Ovary (tissue), 9 donors: ENCODE measurements around the gene CDK5RAP1. TPM values are rescaled to one million over a fixed set of nuclear protein-coding genes. Genes with fewer than 3 reads are reported as not detected.
"Not testable (repeated sequence)": the region's sequence is repeated elsewhere in the genome, so short reads cannot be mapped to it uniquely, and the experiment has no call there.

Source experiments
- DNase-seq, 5 donors: peaks; one replicate each; pipeline ENCODE4 v3.0.0-alpha.2; 2019 to 2020
- H3K27ac ChIP-seq, 2 donors: fragments of 200-600 bp; one replicate each; pipeline versions ENCODE4 v1.5.1 to v1.8.0; 2019 to 2022
- H3K27me3 ChIP-seq: fragments of 200-600 bp; one replicate; pipeline ENCODE4 v1.8.0; 2022
- H3K36me3 ChIP-seq: fragments of 200-600 bp; sonication (generic); one replicate; pipeline ENCODE4 v1.5.1; 2019
- H3K4me1 ChIP-seq: one replicate; pipeline ENCODE4 v1.8.1; 2013; ENCODE audit warnings: mild to moderate bottlenecking, moderate library complexity; ENCODE audit not compliant: insufficient read depth
- H3K4me3 ChIP-seq: fragments of 200-600 bp; sonication (generic); one replicate; pipeline ENCODE4 v1.5.1; 2017
- H3K9me3 ChIP-seq, 2 donors: fragments of 200-600 bp in 1 of 2; sonication (generic) in 1 of 2; one replicate each; pipeline versions ENCODE4 v1.5.1 to v1.8.1; 2013 to 2019; ENCODE audit warnings: mild to moderate bottlenecking in 1 of 2, moderate library complexity in 1 of 2
- EP300 ChIP-seq: sonication (generic); formaldehyde crosslinking; IDR thresholded peaks from one replicate; pipeline ENCODE4 v1.6.1; 2017; ENCODE audit warnings: antibody characterized with exemption
- POLR2A ChIP-seq: fragments of 450-650 bp; IDR thresholded peaks from one replicate; pipeline ENCODE4 v1.6.1; 2017; ENCODE audit warnings: antibody characterized with exemption, mild to moderate bottlenecking, moderate library complexity
- WGBS, 3 donors: extraction: QIAGEN DNeasy Blood & Tissue Kit in 1 of 3; methylation state at CpG; one replicate each; pipeline versions ENCODE4 v1.1.5 to v1.1.7; 2013 to 2017; 5-methylcytosine and 5-hydroxymethylcytosine counted together
- intact Hi-C, 4 donors: fragments of 100-400 bp; cut with DNase I; formaldehyde crosslinking; loops; one replicate each; pipeline versions ENCODE4 v1.11.0 to v1.15.1; 2022 to 2023
- polyA plus RNA-seq, 2 donors: library from polyadenylated mRNA; stranded (reverse); fragments of 200-250 nt in 1 of 2; fragments of 350-450 nt in 1 of 2; fragmentation: Illumina TruSeq in 1 of 2; extraction: RNeasy Lipid Tissue Mini Kit (QIAGEN cat#74804) in 1 of 2; gene quantifications; one replicate each; pipeline ENCODE4 v1.2.3, GENCODE V29; 2013 to 2014
- total RNA-seq, 7 donors: library from RNA; depleted of rRNA in 2 of 7; stranded (reverse); fragments of >200 nt in 2 of 7; fragmentation: NEBNext Ultra II Directional in 3 of 7; extraction: Animal tissue kit (Norgen Biotek cat#: 25700) in 3 of 7; gene quantifications; one replicate each; pipeline versions ENCODE4 v1.1.0 to v1.2.4, GENCODE V29; 2016 to 2023
- TF ChIP-seq, protein P1 (sequence below), 3 donors: fragments of 450-650 bp in 2 of 3; fragments of 200-600 bp in 1 of 3; IDR thresholded peaks; one replicate each; pipeline versions ENCODE4 v1.5.1 to v1.8.0; 2016 to 2022; ENCODE audit warnings: antibody characterized with exemption in 3 of 3, mild to moderate bottlenecking in 1 of 3
- donor health status: DM: no; HTN: no; CAD: no; lungs with moderate emphysema.
- donor health status: DM: no; HTN: no; CAD: no.
- donor health status: Bipolar disorder and iron deficiency.
- donor health status: DM: yes; HTN: yes; CAD: no.
- donor health status: DM: no; HTN: no; CAD: no.
- donor health status: DM: yes; HTN: yes; CAD: no.

Gene CDK5RAP1
- total and polyA plus RNA-seq, 9 donors, result 17.3 to 31.9 (median 19.4) TPM

DNA sequence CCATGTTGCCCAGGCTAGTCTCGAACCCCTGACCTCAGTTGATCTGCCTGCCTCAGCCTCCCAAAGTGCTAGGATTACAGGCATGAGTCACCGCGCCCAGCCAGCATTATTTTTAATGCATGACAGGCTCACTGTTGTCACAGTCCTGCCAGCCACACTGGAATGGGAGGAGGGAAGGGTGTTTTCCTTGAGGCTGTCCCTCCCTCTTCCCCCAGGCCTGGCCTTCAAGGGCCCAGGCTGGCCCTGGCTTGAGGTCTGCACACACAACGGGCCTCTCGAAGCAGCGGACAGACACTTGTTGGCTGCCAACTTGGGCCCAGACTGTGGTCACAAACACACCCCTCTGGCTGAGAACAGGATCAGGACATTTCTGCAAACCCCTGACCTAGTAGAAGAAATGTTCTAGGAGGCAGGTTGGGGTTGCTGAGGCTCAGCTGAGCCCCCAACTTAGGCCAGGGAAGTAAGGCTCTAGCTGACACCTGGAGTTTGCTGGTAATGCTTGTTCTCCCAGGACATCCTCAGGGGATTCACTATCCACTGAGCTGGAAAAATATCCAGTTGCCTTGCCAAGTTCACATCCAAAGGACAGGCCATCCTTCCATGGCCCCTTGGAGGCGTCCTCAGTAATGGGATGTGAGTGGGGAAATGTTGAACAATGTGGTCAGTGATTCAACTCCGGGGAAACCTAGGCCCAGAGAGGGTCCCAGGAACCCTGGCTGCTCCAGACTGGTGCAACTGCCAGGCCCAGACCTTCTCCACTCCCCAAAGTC is 32.3 kb upstream of the CDK5RAP1 start:
- H3K27ac ChIP-seq, result no peak overlapping the region
- no peak for DNase-seq
- intact Hi-C loops, result no loop called here
- H3K27me3 ChIP-seq, result no peaks in the 10 kb centered on the region
- WGBS, 3 donors, result 83 to 90% (median 89%) methylated on average over 8 of the region's 8 CpGs
- H3K36me3 ChIP-seq, result no peaks in the 10 kb centered on the region
- TF ChIP-seq POLR2A (no peak), EP300 (no peak)
- TF ChIP-seq, protein P1, sequence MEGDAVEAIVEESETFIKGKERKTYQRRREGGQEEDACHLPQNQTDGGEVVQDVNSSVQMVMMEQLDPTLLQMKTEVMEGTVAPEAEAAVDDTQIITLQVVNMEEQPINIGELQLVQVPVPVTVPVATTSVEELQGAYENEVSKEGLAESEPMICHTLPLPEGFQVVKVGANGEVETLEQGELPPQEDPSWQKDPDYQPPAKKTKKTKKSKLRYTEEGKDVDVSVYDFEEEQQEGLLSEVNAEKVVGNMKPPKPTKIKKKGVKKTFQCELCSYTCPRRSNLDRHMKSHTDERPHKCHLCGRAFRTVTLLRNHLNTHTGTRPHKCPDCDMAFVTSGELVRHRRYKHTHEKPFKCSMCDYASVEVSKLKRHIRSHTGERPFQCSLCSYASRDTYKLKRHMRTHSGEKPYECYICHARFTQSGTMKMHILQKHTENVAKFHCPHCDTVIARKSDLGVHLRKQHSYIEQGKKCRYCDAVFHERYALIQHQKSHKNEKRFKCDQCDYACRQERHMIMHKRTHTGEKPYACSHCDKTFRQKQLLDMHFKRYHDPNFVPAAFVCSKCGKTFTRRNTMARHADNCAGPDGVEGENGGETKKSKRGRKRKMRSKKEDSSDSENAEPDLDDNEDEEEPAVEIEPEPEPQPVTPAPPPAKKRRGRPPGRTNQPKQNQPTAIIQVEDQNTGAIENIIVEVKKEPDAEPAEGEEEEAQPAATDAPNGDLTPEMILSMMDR (IDR thresholded peaks at IDR 0.05), result no peak
- no peak overlapping the region for H3K4me3 ChIP-seq
- no peaks in the 10 kb centered on the region for H3K9me3 ChIP-seq
- H3K4me1 ChIP-seq, result peaks cover 8% of the 10 kb centered on the region

DNA sequence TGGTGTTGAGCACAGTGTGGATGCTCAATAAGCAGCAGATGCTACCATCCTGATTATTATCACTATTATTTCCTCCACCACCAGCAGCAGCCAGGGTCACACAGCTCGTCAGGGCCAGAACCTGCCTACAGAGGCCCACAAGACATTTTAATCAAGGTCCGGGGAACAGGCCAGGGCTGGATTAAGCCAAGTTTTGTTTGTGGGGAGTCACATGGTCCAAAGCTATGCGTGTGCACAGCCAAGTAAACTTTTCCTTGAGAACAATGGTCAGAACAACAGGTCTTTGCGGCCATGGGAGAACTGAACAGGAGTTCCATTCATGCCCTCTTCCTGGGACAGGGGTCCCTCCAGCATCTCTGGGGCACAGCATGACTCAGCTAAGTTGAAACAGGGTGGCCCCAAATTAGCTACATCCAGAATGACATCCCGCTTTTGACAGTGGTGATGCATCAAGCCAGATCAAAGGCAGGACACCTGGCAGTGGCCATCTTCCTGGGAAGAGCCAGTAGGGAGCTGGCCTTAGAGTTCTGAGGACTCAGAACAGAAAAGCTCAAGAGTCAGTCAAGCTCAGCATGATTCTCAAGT is 30.6 kb upstream of the CDK5RAP1 start:
- no peaks in the 10 kb centered on the region for H3K9me3 ChIP-seq
- no peaks in the 10 kb centered on the region for H3K27me3 ChIP-seq
- peak; percentile 29 to 59 (median 41) for DNase-seq
- TF ChIP-seq EP300 (no peak), POLR2A (no peak)
- TF ChIP-seq, protein P1 (IDR thresholded peaks at IDR 0.05), result no peak
- no peaks in the 10 kb centered on the region for H3K36me3 ChIP-seq
- 27 to 32% (median 32%) methylated on average over 5 of the region's 5 CpGs for WGBS, 3 donors
- peaks cover 5% of the 10 kb centered on the region for H3K4me1 ChIP-seq
- no peak overlapping the region for H3K4me3 ChIP-seq
- intact Hi-C loops, result no loop called here
- peak overlapping the region in 1 of 2 donors; percentile 21 for H3K27ac ChIP-seq

DNA sequence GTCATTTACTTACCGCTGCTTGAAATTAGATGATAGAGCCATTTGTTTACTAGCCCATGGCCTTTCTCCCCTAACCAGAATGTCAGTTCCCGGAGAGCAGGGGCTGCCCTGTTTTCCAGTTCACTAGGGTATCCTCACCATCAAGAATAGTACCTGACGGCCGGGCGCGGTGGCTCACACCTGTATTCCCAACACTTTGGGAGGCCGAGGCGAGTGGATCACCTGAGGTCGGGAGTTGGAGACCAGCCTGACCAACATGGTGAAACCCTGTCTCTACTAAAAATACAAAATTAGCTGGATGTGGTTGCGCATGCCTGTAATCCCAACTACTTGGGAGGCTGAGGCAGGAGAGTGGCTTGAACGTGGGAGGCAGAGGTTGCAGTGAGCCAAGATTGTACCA is 22.6 kb upstream of the CDK5RAP1 start:
- H3K4me1 ChIP-seq, H3K4me3 ChIP-seq, H3K27ac ChIP-seq, H3K27me3 ChIP-seq, H3K36me3 ChIP-seq, H3K9me3 ChIP-seq, DNase-seq, intact Hi-C loops: not testable (repeated sequence)
- 92 to 94% (median 94%) methylated on average over 11 of the region's 11 CpGs for WGBS, 3 donors

DNA sequence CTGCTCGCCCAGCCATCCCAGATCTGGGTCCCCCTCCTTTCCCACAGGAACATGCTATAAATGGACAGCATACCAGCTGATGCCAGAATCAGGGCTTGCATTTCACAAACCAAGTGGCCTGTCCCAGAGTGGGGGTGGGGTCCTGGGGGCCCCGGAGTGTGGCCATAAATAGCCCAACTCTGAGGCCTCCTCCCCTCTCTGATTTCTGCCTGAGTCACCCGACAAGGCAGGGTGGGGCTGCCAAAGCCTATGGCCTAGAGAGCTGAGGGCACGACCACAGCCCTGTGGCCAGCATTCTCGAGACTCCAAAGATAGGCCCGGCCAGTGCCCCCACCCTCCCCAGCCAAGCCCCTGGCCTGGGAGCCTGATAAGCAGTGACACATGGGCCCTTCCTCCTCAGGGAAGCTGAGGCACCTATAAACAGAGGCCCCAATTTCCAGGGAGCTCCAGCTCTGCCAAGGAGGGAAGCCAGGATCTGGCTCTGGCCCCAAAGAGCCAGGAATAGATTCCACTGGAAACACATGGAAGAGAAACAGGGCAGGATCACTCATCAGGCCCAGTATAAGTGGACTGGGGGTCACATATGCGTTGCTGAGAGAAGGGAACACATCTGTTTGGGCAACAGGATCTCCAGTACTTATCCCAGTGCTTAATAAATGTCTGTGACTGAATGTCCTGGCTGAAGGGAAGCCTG is 22.0 kb upstream of the CDK5RAP1 start:
- peak in 4 of 5 donors; percentile 34 to 67 (median 46) for DNase-seq
- peaks cover 7% of the 10 kb centered on the region for H3K4me1 ChIP-seq
- no peaks in the 10 kb centered on the region for H3K36me3 ChIP-seq
- TF ChIP-seq EP300 (no peak), POLR2A (no peak)
- TF ChIP-seq, protein P1 (IDR thresholded peaks at IDR 0.05), result no peak
- H3K9me3 ChIP-seq, result no peaks in the 10 kb centered on the region
- intact Hi-C loops, result no loop called here
- no peak overlapping the region for H3K4me3 ChIP-seq
- WGBS, 3 donors, result 40 to 50% (median 48%) methylated on average over 3 to 7 of the region's 7 CpGs
- H3K27me3 ChIP-seq, result no peaks in the 10 kb centered on the region
- H3K27ac ChIP-seq, result no peak overlapping the region
